HG03460 (cell line): Measurements from ENCODE around the gene SMARCA1.
"Not testable (repeated sequence)": the region's sequence is repeated elsewhere in the genome, so short reads cannot be mapped to it uniquely, and the experiment has no call there.

Source experiments
- ATAC-seq: cut with Tn5 transposase; IDR thresholded peaks from one replicate; pipeline ENCODE4 v1.9.1; 2021; ENCODE audit not compliant: unreplicated experiment

The SMARCA1 gene, protein sequence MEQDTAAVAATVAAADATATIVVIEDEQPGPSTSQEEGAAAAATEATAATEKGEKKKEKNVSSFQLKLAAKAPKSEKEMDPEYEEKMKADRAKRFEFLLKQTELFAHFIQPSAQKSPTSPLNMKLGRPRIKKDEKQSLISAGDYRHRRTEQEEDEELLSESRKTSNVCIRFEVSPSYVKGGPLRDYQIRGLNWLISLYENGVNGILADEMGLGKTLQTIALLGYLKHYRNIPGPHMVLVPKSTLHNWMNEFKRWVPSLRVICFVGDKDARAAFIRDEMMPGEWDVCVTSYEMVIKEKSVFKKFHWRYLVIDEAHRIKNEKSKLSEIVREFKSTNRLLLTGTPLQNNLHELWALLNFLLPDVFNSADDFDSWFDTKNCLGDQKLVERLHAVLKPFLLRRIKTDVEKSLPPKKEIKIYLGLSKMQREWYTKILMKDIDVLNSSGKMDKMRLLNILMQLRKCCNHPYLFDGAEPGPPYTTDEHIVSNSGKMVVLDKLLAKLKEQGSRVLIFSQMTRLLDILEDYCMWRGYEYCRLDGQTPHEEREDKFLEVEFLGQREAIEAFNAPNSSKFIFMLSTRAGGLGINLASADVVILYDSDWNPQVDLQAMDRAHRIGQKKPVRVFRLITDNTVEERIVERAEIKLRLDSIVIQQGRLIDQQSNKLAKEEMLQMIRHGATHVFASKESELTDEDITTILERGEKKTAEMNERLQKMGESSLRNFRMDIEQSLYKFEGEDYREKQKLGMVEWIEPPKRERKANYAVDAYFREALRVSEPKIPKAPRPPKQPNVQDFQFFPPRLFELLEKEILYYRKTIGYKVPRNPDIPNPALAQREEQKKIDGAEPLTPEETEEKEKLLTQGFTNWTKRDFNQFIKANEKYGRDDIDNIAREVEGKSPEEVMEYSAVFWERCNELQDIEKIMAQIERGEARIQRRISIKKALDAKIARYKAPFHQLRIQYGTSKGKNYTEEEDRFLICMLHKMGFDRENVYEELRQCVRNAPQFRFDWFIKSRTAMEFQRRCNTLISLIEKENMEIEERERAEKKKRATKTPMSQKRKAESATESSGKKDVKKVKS

DNA sequence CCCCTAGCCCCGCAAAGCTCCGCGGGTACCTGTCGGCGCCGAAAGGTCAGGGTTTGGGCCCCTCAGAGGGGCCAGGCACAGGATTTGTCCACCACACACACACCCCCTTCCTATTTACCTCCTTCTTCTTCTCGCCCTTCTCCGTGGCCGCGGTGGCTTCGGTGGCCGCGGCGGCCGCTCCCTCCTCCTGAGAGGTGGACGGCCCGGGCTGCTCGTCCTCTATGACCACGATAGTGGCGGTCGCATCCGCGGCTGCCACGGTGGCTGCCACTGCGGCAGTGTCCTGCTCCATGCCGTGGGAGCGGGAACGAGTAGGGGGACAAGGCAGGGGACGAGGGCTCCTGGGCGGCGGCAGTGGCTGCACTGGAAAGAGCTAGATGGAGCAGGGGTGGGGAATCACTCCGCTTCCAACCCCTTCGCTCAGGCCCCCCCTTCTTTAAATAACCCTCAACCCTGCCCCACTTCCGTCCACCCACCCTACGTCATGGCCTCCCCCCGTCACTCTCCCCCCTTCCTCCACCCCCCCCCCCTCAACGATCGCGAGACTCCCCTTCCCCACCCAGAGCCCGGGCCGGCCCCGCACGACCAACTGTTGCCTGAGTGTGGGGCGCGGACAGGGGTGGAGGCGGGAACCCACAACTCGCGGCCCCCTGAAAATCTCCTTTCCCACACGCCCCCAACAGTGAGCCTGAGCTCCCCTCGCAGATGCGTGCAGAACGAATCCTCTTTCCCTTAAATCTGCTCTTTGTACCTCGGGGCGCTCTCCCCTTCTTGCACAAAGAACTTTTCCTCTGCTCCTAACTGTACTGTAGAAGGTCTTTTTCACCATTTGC, at the start of gene SMARCA1:
TSS of gene SMARCA1 (minus strand) at position 412 of the 833 bp plus-strand sequence. CDS start at position 292, 120 bp downstream.
- no peak for ATAC-seq

DNA sequence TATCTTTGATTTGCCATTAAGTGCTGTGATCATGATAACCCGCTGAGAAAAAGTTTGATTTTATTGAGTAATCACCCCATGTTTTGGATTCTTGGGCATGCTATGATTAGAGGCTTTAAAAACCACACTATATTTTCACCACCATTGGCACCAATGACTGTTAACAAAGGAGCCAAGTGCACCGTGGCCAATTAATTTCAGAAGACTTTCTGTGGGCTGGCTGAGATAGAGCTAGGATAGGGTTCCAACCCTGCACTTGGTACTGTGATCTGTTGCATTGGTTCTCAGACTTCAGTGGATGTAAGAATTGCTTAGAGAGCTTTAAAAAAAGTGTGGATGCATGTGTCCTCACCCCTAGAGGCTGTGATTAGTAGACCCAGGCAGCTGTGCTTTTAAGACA, 49.1 kb upstream of the SMARCA1 start:
- no peak for ATAC-seq

DNA sequence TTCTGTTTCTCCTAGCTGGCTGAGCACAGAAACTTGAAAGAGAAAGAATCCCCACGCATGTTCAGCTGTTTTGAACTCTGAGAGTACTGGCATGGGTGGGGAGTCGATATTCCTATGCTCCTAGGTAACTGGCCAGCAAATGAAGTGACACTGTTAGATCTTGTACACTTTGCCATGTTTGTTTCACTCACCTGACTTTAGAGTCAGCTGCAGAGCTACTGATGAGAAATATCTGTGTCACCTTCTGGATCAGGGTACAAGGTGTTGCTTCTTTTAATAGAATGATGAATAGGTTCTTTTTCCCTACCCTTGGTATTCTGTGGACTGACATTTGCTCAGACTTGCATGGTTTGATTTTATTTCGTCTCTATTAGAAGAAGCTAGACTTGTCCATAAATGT, 45.1 kb upstream of the SMARCA1 start:
- ATAC-seq, result no peak

GRCh38 chrX:129566073-129566472, 42.8 kb upstream of the SMARCA1 start:
- ATAC-seq, result no peak

DNA sequence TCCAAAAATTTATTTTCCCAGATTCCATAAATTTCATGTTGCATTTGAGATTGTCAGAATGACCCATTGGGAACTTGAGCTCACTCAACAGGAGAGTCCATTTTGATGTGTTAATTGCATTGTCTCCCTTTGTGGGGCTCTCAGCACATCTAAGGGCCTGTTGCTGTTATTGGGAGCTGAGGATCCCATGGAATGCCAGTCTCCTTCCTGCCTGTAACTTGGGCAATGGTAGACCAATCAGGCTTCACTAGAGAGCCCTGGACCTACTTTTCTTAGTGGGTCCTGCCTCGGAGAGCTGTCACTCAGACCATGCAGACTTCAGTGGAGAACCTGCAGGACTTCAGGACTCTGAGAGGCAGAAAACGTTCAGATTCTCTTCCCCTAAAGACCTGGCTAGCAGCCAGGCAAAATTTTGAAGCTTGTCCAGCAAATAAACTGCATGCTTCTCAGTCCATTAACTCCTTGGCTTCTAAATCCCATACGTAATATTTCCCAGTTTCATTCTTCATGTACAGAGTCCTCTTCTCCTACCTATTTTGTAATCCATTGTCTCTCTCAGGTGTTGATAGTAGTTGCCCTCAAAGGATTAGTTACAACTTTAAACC, 41.9 kb upstream of the SMARCA1 start:
- ATAC-seq, result no peak

DNA sequence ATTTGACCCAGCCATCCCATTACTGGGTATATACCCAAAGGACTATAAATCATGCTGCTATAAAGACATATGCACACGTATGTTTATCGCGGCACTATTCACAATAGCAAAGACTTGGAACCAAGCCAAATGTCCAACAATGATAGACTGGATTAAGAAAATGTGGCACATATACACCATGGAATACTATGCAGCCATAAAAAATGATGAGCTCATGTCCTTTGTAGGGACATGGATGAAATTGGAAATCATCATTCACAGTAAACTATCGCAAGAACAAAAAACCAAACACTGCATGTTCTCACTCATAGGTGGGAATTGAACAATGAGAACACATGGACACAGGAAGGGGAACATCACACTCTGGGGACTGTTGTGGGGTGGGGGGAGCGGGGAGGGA, 41.1 kb upstream of the SMARCA1 start:
- not testable (repeated sequence) for ATAC-seq

- ATAC-seq, result no peak
Measured at GRCh38 chrX:129561453-129561852, 38.2 kb upstream of the SMARCA1 start.

DNA sequence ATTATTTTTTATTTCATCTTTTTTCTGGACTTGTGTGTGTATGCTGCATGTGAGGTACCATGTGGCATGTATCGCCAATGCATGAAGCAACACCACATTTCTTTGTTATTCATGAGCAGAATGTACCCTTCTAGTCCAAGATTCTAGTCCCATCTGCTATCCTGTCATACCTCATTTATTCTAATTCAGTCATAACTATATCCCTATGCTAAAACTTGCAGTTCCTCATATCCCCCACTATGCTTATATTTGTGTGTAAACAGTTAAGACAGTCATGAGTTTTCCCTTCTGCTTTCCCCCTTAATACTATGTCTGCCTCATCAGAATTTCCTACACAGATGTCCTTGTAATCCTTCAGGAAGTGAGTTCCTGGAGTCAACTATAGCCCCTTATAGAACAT, 36.5 kb upstream of the SMARCA1 start:
- ATAC-seq, result no peak

DNA sequence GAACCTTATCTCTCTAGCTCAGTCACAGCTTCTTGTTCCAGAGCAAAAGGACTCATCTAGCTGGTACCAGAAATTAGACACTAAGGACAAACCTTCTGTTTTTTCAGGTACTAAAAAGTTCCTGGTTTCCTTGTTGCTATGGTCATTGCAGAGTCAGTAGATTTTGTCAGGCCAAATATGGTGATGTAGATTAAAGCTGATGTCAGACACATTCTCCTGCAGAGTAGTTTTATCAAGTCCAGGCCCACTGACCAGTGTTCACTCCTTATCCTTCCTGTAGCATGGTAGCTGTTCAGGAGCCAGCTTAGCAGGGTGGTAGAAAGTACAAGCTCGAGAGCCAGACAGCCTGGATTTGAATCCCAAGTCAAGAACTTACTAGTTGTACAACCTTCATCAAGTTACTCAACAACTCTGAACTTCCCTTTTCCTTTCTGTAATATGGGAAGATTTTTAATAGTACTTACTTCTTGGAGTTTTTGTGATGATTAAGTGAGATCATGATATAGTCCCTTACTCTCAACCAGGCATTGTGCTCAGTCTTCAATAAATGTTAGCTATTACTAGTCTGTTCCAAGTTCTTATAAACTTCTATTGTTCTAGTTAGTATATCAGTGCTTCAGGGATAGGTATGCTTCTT, 34.7 kb upstream of the SMARCA1 start:
- ATAC-seq, result no peak

DNA sequence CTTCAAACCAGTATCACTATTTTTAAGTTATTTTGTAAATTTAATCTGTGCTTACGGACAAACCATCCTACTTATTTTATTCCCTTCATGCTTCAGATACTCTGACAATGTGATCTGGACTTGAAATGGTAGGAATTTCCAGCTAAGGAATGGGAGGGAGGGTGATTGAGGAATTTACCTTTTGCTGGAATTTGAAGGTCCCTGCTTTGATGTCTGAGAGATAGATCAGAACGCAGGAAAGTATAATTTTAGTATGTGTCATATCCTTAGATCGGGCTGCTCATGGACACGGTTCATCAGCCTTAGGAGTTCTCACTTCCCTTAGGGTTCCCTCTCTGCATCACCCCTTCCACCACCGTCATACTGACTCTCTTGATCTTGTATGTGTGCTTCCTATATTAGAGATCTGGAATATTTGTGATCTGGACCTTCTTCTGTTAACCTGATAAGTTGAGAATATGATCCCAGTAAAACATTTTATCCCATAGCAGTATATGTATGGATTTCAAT, 33.6 kb upstream of the SMARCA1 start:
- no peak for ATAC-seq

DNA sequence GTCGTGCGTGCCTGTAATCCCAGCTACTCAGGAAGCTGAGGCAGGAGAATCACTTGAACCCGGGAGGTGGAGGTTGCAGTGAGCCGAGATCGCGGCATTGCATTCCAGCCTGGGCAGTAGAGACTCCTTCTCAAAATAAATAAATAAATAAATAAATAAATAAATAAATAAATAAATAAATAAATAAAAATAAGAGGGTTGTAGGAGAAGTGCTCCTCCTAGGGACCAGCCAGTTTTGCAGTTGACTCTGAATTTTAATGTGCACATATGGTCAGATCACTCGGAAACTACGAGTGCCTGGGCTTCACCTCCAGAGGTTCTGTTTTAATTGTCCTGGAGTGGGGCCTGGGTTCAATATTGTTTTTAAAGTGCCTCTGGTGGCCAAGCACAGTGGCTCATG, 31.5 kb upstream of the SMARCA1 start:
- not testable (repeated sequence) for ATAC-seq

DNA sequence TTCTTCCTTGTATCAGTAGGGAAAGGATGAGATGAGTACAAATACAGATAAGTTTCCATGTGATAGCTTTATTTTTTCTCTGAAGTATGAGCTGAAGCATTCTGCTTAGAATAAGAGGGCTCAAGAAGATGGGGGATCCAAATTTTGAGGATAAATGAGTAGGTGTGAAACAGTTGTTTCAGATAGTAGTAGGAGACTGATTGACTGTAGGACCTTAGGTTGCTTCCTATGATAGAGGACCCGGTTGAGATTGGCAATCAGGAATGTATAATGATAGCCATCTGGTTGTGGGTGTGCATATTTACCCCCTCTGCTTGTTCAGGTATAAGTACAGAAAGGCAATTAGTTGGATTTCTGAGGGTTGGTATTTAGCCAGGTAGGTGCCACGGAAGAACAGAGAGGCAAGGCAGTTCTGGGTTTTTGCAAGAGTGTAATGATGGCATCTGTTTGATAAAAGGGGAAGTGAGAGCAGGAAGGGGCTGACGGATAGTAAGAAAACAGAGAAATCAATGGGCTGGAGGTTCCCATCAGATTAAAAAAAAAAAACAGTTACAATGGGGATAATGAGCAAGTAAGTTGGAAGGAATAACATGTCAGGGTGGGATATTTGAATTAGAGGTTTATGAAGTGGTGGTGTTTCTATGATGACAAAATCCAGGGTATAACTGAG, 30.5 kb upstream of the SMARCA1 start:
- ATAC-seq, result peak; percentile 90

DNA sequence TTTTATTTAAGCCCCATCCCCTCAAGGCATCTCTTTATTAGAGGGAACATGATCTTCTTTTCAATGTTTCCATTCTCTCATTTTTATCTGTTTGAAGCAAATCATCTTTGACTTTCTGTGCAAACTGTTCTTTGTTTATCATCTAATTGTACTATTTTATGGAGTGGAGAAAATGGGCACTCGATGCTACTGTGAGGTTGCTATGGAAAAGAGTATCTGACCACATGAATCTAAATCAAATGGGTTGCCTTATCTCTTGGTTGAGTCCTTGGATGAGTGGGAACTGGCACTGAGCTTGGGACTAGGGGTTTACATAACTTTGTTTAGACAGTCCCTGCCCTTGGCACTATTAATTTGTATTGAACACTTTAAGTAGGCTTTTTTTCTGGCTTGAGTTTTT, 25.8 kb upstream of the SMARCA1 start:
- no peak for ATAC-seq

DNA sequence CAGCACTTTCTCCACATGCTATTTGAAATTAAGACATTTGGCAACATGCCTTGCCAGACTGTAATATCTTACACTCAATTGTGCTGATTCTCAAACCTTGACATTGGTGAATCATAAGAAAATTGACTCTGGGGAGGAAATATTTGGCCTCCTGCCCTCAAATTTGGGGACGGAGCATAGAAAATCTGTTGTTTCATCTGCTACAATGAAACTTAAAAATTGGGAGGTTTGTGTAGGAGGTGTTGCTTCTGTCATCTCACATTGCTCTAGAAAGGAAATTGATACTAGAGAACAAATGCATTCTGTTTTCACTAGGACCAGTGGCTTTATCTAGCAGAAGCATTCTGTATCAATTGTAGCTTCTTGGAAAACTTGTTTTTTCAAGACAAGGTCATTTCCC, 22.1 kb upstream of the SMARCA1 start:
- no peak for ATAC-seq

GRCh38 chrX:129544780-129545179, 21.5 kb upstream of the SMARCA1 start:
- ATAC-seq, result no peak

- peak; percentile 48 for ATAC-seq
Measured at GRCh38 chrX:129540722-129541184, 17.5 kb upstream of the SMARCA1 start.

DNA sequence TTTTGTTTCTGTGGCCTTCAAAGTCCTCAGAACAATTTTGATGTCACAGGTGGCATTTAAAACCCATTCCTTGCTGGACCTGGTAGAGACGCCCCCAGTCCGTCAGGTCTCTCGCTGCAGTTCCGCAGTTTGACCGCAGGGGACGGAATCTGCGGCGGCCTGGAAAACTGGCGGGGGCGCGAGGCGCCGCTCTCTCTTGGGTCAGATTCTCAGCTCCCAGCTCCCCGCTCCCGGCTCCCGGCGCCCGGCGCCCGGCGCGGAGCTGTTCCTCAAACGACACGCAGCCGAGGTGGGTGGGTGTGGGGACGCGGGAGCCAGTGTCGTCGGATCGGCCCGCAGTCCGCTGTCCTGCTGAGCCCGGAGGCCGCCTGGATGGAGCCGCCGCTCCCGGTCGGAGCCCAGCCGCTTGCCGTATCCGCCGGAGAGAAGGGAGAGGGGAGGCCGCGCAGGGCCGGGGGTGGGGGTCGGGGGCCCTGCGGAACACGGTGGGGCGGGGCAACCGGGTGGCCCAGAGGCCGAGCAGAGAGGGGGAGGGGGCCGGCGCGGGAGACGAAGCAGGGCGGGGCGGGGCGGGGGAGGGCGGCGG, 16.9 kb upstream of the SMARCA1 start, which contains the start of gene OCRL:
TSS of gene OCRL (plus strand) at position 192 of the 586 bp plus-strand sequence. CDS start at position 373, 181 bp downstream.
- peak; percentile 96 for ATAC-seq

- ATAC-seq, result no peak
Measured at GRCh38 chrX:129534816-129535578, 11.7 kb upstream of the SMARCA1 start.
